GM12872 (cell line): ENCODE results near the gene GK2.

Experiments
- TF ChIP-seq, protein P1 (sequence below): IDR thresholded peaks from 3 replicates; pipeline ENCODE4 v1.5.1; 2011; ENCODE audit warnings: low read depth, mild to moderate bottlenecking, low read length, moderate library complexity; ENCODE audit not compliant: insufficient read depth

The GK2 gene

DNA sequence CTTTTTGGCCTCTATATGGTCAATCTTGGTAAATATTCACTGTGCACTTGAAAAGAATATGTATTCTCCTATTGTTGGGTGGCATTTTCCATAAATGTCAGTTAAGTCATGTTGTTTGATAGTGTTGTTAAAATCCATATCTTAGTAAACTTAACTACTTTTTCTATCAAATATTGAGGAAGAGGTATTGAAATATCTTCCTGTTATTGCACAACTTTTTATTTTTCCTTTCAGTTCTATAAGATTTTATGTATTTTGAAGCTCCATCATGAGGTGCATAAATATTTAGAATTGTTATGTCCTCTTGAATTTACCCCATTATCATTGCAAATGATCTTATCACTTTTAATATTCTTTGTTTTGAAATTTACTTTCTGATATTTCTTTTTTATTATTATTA, 3.4 kb downstream of the GK2 start:
- TF ChIP-seq, protein P1, sequence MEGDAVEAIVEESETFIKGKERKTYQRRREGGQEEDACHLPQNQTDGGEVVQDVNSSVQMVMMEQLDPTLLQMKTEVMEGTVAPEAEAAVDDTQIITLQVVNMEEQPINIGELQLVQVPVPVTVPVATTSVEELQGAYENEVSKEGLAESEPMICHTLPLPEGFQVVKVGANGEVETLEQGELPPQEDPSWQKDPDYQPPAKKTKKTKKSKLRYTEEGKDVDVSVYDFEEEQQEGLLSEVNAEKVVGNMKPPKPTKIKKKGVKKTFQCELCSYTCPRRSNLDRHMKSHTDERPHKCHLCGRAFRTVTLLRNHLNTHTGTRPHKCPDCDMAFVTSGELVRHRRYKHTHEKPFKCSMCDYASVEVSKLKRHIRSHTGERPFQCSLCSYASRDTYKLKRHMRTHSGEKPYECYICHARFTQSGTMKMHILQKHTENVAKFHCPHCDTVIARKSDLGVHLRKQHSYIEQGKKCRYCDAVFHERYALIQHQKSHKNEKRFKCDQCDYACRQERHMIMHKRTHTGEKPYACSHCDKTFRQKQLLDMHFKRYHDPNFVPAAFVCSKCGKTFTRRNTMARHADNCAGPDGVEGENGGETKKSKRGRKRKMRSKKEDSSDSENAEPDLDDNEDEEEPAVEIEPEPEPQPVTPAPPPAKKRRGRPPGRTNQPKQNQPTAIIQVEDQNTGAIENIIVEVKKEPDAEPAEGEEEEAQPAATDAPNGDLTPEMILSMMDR = no peak

DNA sequence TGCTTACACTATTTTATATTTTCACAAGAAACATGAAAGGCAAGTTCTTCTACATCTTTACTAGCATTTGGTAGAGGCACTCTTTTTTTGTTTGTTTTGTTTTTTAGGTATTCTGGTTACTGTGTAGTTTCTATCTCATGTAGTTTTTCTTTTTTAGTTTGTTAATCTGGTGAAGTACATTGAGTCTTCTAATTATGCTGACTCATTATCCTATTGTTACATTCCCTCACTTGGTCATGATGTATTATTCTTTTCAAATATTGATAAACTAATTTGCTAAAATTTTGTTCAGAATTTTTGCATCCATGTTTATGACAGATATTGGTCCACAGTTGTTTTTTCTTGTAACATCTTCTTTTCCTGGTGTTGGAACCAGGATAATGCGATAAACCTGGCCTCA, 4.7 kb downstream of the GK2 start:
- TF ChIP-seq, protein P1 = no peak

DNA sequence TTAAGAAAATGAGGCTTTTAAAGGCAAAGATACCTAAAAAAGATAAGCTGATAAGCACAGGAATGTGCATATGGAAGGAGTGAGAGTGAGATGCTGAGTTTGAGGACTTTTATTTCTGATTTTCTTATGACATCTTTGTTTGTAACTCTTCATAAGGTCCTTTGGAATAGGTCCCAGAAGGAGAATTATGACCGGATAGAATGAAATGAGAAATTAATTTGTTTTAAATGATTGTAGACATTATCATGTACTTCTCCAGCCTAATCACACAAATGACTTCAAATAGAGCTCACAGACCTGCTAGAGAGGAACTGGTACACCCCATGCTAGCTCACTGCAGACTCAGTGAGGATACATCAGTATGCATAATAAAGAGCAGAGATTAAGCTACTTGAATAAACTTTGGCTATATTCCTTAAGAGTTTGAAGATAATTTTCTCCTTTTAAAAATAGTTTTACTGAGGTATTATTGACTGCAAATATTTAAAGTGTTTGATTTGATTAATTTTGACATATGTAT, 5.6 kb downstream of the GK2 start:
- TF ChIP-seq, protein P1 = no peak

DNA sequence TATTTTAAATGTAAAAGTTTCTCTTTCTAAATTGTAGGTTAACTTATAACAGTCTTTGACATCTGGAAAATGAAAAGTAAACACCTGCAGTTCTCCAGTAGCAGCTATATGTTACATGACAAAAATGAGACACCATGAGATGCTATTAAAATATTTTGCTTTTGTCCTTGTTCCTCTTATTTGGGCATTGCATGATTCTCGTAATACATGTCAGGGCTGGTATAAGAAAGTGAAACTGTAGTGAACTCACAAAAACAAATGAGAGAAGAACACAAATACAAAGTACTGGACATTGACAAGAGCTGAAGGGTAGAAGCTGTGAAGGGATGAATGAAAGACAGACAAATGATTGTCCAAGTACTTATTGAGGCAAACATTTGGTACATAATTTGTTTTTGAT, 9.0 kb downstream of the GK2 start:
- TF ChIP-seq, protein P1 = no peak

DNA sequence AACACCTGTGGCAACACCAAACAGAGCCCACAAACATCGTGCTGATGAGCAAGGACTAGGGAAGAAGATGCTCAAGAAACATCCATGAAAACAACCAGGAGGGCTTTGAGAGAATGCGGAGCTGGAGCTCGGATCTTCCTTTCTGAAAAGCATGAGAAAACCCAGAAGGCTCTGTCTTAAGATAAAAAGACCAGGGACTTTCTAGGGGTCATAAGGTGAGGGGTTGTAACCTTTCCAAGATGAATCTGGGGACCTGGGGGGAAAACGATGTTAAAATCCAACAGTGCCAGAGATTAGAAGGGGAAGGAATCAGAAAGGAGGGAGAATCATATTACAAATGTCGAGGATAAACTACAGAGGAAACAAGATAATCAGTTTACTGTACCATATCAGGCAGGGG, 10.1 kb downstream of the GK2 start:
- TF ChIP-seq, protein P1 = no peak

DNA sequence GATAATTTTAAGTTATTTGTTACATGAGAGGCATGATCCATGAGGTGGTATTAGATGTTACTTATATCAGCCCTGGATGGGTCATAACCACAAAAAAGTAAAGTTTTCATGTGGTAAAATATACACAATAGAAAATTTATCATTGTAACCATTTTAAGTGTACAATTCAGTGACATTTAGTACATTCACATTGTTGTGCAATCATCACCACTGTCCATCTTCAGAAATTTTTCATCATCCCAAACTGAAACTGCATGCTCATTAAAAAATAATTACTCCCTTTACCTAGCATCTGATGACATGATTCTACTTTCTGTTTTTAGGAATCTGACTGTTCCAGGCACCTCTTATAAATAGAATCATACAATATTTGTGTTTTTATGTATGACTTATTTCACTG, 11.2 kb downstream of the GK2 start:
- TF ChIP-seq, protein P1 = no peak

DNA sequence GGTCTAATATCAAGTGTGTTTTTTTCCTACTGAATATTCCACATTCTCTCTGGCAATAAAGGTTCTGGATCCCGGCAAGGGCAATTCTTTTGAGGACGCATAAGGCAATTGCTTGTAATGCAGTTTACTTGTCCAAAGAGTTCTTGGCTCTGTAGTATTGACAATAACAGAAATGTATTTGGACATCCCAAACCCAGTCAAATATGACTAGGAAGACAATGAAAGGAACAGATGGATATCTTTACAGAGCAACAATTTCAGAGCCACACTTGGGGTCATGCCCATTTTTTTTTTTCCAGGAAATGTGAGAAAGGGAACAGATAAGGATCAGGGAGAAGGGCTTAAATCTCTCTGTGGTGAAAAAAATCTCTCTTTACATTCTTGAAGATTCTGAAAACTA, 12.2 kb downstream of the GK2 start:
- TF ChIP-seq, protein P1 = no peak
